GM21515 (cell line): Measurements from ENCODE around the gene TMEFF1.

Experiments used
- ATAC-seq: cut with Tn5 transposase; IDR thresholded peaks from one replicate; pipeline ENCODE4 v1.9.1; 2021; ENCODE audit not compliant: unreplicated experiment

Gene TMEFF1

DNA sequence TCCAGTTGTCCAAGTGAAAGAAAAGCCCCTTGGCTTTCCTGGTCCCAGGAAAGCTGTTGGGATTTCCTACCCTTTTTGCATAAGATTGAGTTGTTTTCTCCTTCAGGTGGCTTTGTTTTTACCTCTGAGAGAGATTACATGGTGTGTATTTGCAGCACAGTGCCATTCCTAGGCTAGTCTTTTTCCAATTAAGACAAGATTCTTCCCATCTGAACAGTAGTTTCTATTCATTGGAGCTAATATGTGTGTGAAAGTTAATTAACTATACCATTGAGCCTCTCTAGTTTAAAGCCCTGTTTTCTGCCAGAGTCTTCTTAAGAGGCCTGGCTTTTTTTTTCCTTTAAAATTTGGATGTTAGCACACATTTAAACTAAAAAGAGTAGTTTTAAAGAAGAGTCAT, 25.9 kb upstream of the TMEFF1 start:
- ATAC-seq, result no peak

DNA sequence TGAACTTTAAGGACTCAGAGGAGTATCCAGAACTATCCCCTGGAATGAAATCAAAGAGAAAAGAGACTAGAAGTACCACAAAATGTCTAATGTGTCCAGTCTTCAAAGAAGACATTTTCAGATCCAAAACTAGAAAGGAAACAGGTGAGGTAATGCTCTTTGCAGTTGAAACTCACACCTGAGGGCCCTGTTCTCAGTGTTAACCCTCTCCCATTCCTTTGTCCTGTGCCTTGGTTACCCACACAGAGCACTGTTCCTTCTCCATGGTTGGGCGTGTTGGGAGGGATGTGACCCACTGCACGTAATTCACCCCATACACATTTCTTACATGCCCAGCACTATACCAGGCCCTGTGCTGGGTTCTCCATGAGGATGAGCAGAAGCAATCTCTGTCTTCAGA, 24.7 kb upstream of the TMEFF1 start:
- no peak for ATAC-seq

DNA sequence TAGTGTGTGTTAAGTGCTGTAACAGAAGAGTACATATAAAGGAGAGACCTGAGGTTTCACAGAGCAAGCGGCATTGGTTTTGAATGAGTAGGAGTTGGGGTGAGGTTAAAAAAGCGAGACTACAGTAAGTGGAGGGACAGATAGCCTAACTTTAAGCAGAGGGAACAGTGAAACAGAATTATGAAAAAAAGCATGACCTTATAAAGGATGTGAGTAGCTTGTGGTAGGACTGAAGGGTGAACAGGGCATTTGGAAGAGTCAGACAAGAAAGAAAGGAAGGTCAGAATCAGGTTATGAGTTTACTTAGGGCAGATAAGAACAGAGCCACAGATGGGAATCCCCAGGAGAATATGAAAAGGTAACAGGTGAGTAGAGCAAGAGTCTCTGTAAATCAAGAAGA, 23.5 kb upstream of the TMEFF1 start:
- ATAC-seq, result peak; percentile 88

DNA sequence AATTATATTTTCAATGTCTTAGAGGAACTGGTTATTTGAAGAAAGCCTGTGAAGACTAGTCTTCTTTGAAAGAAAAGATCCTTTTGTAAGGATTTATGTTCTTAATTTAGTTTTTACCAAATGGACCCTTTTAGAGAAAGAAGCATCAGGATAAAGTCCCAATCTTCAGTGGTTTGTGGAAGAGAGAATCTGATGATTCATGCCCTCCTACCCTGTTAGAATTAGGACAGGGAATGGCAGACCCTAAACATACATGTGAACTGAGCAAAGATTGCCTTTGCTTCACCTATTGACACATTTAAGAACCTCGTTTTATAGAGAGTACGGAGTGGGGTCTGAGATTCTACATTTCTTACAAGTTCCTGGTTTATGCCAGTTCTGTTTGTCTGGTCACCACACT, 20.1 kb upstream of the TMEFF1 start:
- ATAC-seq, result no peak

DNA sequence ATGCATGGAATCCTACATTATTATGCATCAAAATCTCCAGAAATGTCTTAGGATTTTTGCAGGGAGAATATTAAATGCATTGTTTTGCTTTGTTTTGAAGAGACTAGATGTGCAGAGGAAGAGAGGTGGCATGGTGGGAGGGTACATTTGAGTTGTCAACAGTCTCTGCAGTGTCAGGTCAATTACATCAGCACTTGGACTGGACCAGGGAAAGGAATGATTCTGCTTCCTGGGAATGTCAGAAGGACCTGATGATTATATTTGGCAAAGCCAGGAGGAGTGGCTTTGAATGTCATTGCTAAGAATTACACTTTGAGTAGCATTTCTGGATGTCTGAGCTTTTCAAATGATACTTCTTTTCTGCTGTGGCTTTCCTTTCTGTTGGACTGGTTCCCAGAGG, 17.5 kb upstream of the TMEFF1 start:
- ATAC-seq, result no peak

DNA sequence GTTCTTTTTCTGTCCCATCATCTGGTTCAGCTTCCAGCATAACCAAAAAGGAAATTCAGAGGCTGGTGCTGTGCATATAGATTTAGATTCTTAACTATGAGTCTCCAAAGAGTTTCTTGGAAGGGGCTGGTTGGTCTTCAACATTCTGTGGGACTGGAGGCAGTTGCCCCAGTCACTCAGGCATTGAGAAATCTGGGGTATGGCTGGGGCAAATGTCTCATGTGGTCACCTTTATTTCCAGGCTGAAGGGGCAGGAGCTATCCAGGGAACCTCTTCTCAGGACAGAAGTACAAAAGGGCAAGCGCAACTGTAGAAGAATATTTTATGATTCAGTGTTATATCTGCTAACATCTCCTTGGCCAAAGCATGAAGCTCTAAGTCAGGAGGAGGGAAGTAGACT, 15.4 kb upstream of the TMEFF1 start:
- no peak for ATAC-seq

DNA sequence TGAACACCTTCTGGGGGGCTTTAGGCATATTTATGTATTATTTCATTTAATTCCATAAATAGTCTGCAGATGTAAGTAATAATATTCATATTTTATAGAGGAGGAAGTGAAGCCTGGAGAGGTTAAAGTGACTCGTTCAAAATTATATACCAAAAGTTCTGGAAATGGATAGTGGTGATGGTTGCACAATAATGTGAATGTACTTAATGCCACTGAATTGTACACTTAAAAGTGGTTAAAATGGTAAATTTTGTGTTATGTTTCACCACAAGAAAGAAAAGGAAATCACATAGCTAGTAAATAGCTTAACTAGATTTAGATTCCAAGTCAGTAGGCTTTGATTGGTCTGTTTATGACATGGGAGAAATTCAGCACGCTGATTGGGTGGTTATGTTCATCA, 13.0 kb upstream of the TMEFF1 start:
- no peak for ATAC-seq

DNA sequence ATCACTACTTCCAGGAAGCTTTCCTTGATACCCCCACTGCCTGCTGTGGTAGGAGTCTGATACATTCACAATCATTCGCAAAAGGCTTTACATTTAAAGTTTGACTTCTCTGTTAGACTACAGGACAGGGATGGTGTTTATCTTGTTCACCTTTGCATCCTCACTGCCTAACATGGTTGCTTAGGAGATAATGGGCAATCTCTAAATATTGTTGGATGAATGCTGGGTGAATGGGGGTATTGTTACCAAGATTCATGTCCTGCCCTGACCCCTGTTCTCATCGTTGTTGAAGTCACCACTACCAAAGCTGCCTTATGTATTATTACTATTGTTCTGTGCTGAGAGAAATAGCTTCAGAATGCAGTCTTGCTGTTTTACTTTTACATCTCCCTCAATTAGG, 7.7 kb upstream of the TMEFF1 start:
- ATAC-seq, result no peak

DNA sequence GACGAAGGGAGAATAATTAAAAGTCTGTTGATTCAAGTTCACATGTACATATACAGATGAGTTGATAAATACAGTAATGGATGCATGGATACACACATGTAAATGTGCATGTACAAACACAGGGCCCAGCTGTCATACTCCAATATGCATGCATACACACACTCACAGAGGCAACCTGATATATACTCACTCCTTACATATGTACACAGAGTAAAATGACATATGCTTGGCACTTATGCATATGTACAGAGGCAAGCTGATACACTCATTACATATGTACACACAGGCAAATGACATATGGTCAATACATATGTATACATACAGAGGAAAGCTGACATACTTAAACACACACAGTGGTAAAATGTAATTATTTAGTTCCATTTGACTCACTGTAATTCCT, 7.2 kb upstream of the TMEFF1 start:
- ATAC-seq, result no peak

DNA sequence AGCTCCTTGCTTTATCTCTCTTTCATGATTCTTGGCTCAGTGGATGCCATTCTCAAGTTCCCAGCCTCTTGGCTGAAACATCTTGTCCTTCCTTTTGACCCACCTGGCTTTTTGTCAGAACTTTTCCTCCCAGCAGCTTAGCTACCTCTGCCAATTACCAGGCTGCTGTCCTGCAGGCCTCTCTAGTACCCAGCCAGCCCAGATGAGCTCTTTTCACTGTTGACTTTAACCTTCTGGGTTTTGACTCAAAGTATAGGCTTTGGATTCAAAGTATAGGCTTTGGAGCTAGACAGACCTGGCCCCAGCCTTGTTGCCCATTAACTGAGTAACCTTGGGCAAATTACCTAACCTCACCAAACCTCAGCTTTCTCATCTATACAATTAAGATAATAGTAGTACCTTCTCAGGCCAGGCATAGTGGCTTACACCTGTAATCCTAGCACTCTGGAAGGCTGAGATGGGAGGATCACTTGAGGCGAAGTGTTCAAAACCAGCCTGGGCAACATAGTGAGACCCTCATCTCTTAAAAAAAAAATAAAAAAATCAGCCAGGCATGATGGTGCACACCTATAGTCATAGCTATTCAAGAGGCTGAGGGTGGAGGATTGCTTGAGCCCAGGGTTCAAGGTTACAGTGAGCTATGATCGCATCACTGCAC, 6.6 kb upstream of the TMEFF1 start:
- ATAC-seq, result no peak

DNA sequence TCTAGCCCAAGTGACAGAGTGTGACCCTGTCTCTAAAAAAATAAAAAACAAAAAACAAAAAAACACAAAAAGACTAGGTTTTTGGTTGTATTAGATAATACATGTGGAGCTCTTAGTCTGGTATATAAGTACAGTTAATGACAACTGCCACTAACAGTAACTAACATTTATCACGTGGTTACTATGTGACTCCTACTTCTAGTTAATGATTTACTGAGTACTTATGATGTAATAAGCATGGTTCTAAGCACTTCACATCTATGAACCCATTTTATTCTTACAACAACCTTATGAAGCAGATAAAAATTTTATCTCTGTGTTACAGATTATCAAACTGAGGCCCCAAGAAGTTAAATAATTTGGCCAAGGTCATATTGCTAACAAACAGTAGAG, 6.1 kb upstream of the TMEFF1 start:
- ATAC-seq, result no peak

DNA sequence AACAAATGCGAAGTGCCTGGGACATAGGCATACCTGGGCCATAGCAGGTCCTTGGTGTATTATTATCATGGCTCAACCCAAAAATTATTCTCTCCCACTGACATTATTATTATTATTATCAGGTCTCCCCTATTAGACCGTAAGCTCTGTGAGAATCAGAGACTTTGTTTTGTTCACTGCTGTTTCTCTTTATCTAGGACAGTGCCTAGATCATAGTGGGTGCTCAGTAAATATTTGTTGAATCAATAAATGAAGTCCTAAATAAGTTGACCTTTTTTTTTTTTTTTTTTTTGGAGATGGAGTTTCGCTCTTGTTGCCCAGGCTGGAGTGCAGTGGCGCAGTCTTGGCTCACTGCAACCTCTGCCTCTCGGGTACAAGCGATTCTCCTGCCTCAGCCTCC, 4.9 kb upstream of the TMEFF1 start:
- no peak for ATAC-seq

DNA sequence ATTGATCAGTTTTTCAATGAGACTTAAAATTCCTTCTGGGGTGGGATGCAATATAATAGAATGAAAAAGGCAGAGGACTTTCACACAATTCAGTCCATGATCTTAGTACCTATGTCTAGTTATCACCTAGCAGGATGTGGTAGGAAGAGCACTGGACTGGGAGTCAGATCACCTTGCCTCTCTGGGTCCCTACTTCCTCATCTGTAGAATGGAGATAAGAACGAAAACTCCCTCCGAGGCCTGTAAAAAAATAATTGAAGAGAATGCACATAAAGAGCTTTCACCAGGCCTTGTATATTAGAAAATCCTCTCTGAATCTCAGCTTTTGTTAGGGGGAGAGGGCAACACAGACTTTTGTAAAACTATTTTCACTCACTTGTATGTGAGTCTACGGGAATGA, 681 bp upstream of the TMEFF1 start:
- ATAC-seq, result no peak

DNA sequence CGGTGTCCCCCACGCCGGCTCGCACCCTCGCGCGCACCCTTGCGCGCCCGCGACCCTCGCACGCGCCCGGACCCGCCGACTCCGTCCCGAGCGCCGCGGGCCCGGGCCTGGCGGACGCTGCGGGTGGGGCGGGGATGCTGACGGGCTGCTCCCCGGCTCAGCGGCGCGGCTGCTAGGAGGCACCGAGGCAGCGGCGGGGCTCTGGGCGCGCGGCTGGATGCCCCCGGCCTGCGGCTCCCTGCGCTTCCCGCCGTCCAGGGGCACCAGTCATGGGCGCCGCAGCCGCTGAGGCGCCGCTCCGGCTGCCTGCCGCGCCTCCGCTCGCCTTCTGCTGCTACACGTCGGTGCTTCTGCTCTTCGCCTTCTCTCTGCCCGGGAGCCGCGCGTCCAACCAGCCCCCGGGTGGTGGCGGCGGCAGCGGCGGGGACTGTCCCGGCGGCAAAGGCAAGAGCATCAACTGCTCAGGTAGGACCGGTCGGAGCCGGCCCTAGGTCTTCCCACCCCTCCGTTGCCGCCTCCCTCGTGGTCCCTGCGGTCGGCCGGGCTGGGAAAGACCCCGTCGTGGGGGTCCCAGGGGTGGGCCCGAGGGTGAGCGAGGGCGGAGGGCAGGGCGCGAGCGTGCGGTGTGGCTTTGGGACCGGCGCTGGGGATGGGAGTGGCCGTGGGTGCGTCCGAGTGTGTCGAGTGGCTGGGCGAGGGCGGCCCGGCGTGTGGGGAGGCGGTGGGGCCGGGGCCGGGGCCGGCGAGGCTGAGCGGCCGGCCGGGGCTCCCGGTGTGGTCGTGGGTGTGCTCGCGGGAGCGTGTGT, 530 bp downstream of the TMEFF1 start:
- peak; percentile 65 for ATAC-seq

DNA sequence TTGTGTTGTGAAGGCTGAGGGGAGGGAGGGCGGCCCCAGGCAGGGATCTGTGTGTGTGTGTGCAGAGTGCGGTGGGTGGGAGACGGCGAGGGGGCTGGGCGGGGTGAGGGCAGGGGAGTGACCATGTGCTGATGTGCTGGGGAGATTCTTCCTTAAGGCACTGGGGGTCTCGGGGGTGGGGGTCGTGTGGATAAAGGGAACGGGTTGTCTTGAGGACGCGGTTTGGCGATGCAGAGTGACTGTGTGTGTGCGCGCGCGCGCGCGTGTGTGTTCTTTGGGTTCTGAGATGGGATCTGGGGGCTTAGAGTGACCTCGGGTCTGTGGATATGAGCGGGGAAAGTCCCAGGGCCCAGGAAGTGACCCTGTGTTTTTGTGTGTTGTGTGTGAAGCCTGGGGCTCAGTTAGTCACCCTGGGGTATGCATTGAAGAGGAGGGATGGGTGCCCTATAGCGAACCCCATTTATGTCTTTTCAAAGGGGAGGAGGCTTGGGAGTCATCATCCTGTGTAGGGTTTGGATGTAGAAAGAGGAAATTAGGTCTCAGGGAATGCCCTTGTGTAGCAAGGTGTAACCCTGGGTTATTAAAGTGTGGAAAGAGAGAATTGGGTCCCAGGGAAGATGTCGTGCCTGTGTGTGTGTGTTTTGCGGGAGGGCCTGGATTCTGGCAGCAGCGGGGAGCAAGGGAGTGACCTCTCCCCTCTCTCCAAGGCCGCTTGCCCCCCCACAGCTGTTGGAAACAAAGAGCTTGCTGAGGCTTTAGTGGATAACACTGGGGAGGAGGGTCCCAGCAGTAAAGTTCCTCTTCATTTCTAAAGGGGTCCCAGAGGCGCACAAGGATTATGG, 1.4 kb downstream of the TMEFF1 start:
- no peak for ATAC-seq

DNA sequence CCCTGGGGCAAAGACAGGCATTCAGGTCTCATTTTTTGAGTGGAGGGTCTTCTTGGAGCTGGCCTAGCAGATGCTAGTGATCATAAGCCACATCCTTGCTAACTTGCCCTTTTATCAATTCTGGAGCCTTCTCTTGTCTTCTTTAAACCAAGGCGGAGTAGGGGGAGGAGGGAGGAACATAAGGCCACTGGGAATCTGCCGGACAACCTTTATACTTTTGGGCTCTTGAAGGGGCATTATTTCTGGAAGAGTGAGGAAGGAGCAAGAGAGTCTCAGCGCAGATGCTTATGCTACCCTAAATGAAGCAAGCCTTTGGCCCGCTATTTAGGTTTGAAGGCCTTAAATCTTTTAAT, 2.0 kb downstream of the TMEFF1 start:
- no peak for ATAC-seq

DNA sequence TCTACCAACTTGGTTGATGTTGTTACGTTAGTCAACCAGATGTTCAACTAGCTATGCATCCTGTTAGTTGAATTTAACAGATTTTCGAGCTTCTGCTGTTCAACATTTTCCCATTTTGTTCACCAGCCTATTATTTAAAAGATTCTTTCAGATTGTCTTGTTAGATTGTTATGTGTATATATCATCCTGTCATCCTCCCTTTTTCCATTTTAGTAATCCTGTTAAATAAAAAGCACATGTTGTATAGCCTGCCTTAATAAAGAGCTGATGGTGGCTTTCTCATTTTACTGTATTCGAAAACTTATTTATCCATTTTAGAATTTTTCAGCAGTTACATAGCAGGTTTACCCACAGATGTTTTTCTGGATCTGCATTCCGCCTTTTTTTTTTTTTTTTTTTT, 4.3 kb downstream of the TMEFF1 start:
- ATAC-seq, result no peak

DNA sequence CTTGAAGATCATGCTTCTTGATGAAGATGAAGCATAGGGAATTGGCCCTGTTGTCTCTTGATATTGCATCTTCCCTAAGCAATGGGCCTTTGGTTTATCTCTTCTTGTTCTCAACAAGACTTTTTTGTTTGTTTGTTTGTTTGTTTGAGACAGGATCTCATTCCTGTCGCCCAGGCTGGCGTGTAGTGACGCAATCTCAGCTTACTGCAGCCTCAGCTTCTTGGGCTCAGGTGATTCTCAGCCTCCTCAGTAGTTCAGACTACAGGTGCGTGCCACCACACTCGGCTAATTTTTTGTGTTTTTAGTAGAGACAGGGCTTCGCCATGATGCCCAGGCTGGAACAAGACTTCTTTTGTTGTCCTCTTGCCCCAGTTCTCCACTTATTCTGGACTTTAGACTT, 5.2 kb downstream of the TMEFF1 start:
- ATAC-seq, result no peak

DNA sequence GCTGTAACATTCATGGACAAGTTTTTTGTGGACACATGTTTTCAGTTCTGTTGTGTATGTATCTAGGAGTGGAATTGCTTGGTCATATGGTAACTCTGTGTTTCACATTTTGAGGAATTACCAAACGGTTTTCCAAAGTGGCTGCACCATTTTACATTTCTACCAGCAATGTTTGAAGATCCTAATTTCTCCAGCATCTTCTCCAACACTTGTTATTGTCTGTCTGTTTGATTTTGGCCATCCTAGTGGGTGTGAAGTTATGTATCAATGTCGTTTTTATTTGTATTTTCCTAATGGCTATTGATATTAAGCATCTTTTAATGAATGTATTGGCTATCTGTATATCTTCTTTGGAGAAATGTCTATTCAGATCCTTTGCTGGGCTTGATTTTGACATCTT, 6.9 kb downstream of the TMEFF1 start:
- ATAC-seq, result no peak

DNA sequence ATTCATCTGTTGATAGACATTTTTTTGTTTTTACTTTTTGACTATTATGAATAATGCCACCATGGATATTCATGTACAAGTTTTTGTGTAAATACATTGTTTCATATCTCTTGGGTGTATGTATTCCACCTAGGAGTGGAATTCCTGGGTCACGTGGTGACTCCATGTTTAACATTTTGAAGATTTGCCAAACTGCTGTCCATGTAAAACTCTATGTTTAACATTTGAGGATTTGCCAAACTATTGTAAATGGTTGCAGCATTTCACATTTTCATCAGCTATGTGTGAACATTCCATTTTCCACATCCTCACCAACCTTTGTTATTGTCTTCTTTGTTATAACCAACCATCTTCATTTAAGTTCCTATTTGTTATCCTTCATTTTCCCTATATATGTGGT, 12.2 kb downstream of the TMEFF1 start:
- ATAC-seq, result no peak

DNA sequence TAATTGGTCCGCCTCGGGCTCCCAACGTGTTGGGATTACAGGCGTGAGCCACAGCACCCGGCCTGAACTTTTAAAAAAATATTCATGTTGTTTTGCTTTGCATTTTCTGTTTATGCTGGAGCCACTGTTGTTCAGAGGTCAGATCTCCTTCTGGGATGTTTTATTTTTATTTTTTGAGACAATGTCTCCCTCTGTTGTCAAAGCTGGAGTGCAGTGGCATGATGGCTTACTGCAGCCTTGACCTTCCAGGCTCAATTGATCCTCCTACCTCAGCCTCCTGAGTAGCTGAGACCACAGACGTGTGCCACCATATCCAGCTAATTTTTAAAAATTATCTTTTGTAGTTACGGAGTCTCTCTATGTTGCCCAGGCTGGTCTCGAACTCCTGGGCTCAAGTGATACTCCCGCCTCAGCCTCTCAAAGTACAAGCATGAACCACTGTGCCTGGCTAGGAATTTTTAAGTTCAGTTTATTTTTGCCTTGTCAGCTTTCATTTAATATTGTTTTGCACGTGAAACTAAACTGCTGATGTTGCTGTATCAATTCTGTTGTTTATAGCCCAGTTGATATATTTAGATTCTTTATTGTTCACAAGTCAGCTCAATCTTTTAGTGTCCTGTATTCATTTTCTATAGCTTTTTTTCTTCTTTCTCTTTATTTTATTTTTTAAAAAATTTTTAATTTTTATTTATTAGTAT, 13.7 kb downstream of the TMEFF1 start:
- ATAC-seq, result no peak
